Natural killer cell treated with Interleukin-12 subunit alpha and Interleukin-12 subunit beta and Interleukin-15 and Interleukin-18, amount 100 ng/mL, for 72 hours (primary cell): ENCODE data around the gene SEMA3C. TPM values are rescaled to one million over a fixed set of nuclear protein-coding genes. Genes with fewer than 3 reads are reported as not detected.
A peak's percentile ranks its signal among the peaks of the same experiment; 100 is the strongest.

Experiments used
- ATAC-seq, 2 donors: fragments of 150-1000 bp; cut with Tn5 transposase in 1 of 2; sonication (Bioruptor Pico), chemical (Tn5 transposase) in 1 of 2; 2 replicates each; pipeline ENCODE4 v1.10.0; 2021
- DNase-seq: peaks from one replicate; pipeline ENCODE4 v3.0.0; 2022; ENCODE audit warnings: low spot score
- H3K27ac Mint-ChIP-seq, 2 donors: 1 replicate in 1 of 2; 2 replicates in 1 of 2; pipeline ENCODE4 v1.8.0; 2022; ENCODE audit warnings: mixed read lengths in 2 of 2, mild to moderate bottlenecking in 1 of 2, moderate library complexity in 1 of 2
- H3K27me3 Mint-ChIP-seq, 2 donors: 1 replicate in 1 of 2; 2 replicates in 1 of 2; pipeline ENCODE4 v1.8.0; 2022; ENCODE audit warnings: mixed read lengths in 2 of 2
- H3K36me3 Mint-ChIP-seq: one replicate; pipeline ENCODE4 v1.8.0; 2022; ENCODE audit warnings: mixed read lengths
- H3K4me1 Mint-ChIP-seq, 2 donors: 1 replicate in 1 of 2; 2 replicates in 1 of 2; pipeline ENCODE4 v1.8.0; 2022; ENCODE audit warnings: low read depth in 2 of 2, mixed read lengths in 2 of 2, mild to moderate bottlenecking in 1 of 2
- H3K4me3 Mint-ChIP-seq: one replicate; pipeline ENCODE4 v1.8.0; 2022; ENCODE audit warnings: mixed read lengths
- H3K9me3 Mint-ChIP-seq: 2 replicates; pipeline ENCODE4 v1.8.0; 2022; ENCODE audit warnings: mixed read lengths
- total RNA-seq, 2 donors: library from RNA; stranded (reverse); gene quantifications; one replicate each; pipeline ENCODE4 v1.2.3, GENCODE V29; 2022

The SEMA3C gene
- 1 to 10 TPM in 1 of 2 donors, not detected in 1; 1.1 TPM for total RNA-seq

GRCh38 chr7:80918909-80919721 is at the start of gene SEMA3C:
SEMA3C (minus strand) TSS chr7:80919051; CDS start chr7:80916781, 2,270 bp downstream.
- Mint-ChIP-seq H3K36me3 (peaks cover 5% of the 10 kb centered on the region), H3K4me3 (peak within 1 kb of the TSS; percentile 51), H3K27ac (no peak within 1 kb of the TSS), H3K27me3 (peaks cover 7 to 36% of the 10 kb centered on the region in 2 donors), H3K4me1 (peaks cover 0 to 7% of the 10 kb centered on the region in 2 donors), H3K9me3 (no peaks in the 10 kb centered on the region)
- ATAC-seq (peak; percentile 93 to 94), DNase-seq (peak; percentile 60)

DNA sequence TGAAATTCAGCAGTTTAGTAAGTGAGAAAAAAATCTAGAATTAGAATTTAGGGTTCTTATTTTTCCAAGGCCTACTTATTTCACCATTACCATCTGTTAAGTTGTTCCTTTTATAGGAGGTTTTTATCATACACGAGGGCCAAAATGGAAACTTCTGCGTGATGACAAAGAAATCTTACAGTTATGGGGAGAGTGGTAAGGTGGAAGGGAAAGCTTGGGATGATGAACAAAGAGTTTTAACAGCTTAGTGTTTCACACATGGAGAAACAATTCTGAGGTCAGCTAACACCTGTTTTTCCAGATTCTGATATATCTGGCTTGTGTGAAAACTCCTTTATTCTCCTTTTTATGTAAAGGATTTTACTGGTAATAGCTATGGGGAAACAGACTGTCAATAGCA is 49.8 kb upstream of the SEMA3C start:
- ATAC-seq: no peak
- Mint-ChIP-seq H3K4me1 (no peaks in the 10 kb centered on the region), H3K27me3 (no peaks in the 10 kb centered on the region), H3K4me3 (no peak overlapping the region), H3K27ac (no peak overlapping the region), H3K36me3 (no peaks in the 10 kb centered on the region), H3K9me3 (peaks cover 4% of the 10 kb centered on the region)
- no peak for DNase-seq

DNA sequence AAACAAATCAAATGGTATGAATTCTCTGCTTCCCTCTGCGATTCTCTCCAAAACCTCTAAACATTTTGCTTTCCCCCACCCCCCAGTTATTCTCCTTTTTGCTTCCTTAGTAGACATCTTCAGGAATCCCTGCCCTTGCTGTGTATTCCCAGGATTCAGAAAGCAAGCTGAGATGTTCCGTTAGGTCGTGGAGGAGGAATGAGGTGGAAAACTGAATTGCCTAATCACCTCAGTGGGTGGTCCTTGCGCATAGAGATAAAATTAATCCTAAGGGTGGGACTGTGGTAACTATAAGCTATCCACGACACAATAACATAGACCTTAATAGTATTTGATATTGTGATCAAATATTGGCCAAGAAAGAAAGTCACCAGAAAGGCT is 49.1 kb upstream of the SEMA3C start:
- ATAC-seq (no peak), DNase-seq (no peak)
- Mint-ChIP-seq H3K4me1 (no peaks in the 10 kb centered on the region), H3K9me3 (peaks cover 4% of the 10 kb centered on the region), H3K4me3 (no peak overlapping the region), H3K36me3 (no peaks in the 10 kb centered on the region), H3K27me3 (no peaks in the 10 kb centered on the region), H3K27ac (no peak overlapping the region)

- no peaks in the 10 kb centered on the region for H3K27me3 Mint-ChIP-seq
- DNase-seq (no peak), ATAC-seq (no peak)
- no peak overlapping the region for H3K27ac Mint-ChIP-seq
- no peaks in the 10 kb centered on the region for H3K4me1 Mint-ChIP-seq
- no peaks in the 10 kb centered on the region for H3K36me3 Mint-ChIP-seq
- no peak overlapping the region for H3K4me3 Mint-ChIP-seq
- H3K9me3 Mint-ChIP-seq: peaks cover 4% of the 10 kb centered on the region
Measured at GRCh38 chr7:80967071-80967916, 48.4 kb upstream of the SEMA3C start.

- H3K27me3 Mint-ChIP-seq: no peaks in the 10 kb centered on the region
- ATAC-seq (no peak), DNase-seq (no peak)
- no peaks in the 10 kb centered on the region for H3K9me3 Mint-ChIP-seq
- H3K4me3 Mint-ChIP-seq: no peak overlapping the region
- H3K36me3 Mint-ChIP-seq: no peaks in the 10 kb centered on the region
- no peak overlapping the region for H3K27ac Mint-ChIP-seq
- no peaks in the 10 kb centered on the region for H3K4me1 Mint-ChIP-seq
Measured at GRCh38 chr7:80960244-80960795, 41.5 kb upstream of the SEMA3C start.

DNA sequence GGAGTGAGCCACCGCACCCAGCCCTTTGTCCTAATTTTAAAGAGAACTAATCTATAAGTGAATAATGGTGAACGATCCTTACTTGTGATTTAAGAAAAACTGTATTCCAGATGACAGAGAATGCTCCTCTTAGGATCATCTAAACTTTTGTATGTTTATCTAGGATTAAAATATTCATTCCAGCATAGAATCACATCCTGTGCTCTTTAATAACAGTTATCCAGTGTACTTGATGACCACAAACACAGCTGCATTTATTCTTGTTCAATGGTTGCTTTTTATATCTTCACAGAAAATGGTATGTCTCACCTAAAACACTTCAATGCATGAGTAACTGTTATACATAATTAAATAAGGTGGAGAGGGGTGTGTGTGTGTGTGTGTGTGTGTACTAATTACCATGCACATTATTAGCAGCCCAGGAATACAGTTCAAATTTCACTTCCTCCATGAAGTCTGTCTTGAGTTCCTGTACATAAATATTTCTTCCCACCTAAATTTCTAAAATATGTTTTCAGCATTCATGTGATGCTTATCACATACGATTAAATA is 38.5 kb upstream of the SEMA3C start:
- no peak for ATAC-seq
- H3K36me3 Mint-ChIP-seq: no peaks in the 10 kb centered on the region
- H3K27me3 Mint-ChIP-seq: no peaks in the 10 kb centered on the region
- H3K9me3 Mint-ChIP-seq: no peaks in the 10 kb centered on the region
- no peak overlapping the region for H3K27ac Mint-ChIP-seq
- DNase-seq: no peak
- H3K4me1 Mint-ChIP-seq: no peaks in the 10 kb centered on the region
- no peak overlapping the region for H3K4me3 Mint-ChIP-seq

- H3K4me1 Mint-ChIP-seq: peaks cover 0 to 4% of the 10 kb centered on the region in 2 donors
- no peaks in the 10 kb centered on the region for H3K27me3 Mint-ChIP-seq
- ATAC-seq: no peak
- H3K9me3 Mint-ChIP-seq: peaks cover 3% of the 10 kb centered on the region
- no peak overlapping the region for H3K27ac Mint-ChIP-seq
- DNase-seq: no peak
- H3K4me3 Mint-ChIP-seq: no peak overlapping the region
- H3K36me3 Mint-ChIP-seq: no peaks in the 10 kb centered on the region
Measured at GRCh38 chr7:80954191-80954590, 35.3 kb upstream of the SEMA3C start.

DNA sequence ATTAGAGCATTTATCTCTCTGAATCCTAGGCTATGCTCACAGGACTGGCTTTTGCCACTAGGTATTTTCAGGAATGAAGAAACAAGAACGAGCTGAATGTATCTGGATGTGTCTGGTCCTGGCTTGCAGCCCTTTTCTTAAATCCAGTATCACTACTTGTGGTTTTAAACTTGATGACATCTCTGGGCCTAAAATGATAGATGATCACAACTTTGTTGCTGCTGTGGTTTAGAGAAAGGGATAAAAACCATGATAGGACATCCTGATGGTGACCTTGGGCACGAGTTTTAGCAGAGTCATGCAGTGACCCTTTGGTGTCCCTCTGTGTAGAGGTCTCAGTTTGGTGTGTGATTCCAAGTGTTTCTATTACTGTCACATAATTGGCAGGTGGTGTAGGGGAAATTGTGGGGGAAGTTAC is 31.7 kb upstream of the SEMA3C start:
- Mint-ChIP-seq H3K9me3 (peaks cover 6% of the 10 kb centered on the region), H3K27me3 (no peaks in the 10 kb centered on the region), H3K4me1 (peaks cover 0 to 4% of the 10 kb centered on the region in 2 donors), H3K27ac (no peak overlapping the region), H3K36me3 (no peaks in the 10 kb centered on the region), H3K4me3 (no peak overlapping the region)
- peak in 1 of 2 donors; percentile 43 for ATAC-seq
- no peak for DNase-seq

GRCh38 chr7:80949449-80949848 is 30.6 kb upstream of the SEMA3C start:
- ATAC-seq (no peak), DNase-seq (no peak)
- H3K27me3 Mint-ChIP-seq: no peaks in the 10 kb centered on the region
- peaks cover 0 to 4% of the 10 kb centered on the region in 2 donors for H3K4me1 Mint-ChIP-seq
- H3K9me3 Mint-ChIP-seq: peaks cover 6% of the 10 kb centered on the region
- H3K36me3 Mint-ChIP-seq: no peaks in the 10 kb centered on the region
- H3K27ac Mint-ChIP-seq: no peak overlapping the region
- H3K4me3 Mint-ChIP-seq: no peak overlapping the region

DNA sequence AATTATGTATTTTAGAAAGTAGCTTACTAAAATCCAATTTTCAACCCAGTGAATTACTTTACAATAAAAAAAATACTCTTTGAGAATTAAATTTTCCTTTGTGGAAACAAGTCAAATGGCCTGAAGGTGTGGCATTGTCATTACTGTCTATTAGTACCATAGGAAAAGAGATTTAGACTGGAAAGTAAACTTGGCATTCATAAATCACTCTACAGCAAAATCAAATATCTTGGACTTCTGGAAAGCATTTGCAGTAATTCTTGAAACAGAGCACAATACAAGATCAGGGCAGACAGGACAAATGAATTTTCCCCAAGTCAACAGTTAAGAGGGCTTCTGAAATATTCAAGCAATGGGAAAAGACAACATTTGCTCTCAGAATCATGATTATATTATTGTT is 28.0 kb upstream of the SEMA3C start:
- Mint-ChIP-seq H3K4me1 (peaks cover 0 to 4% of the 10 kb centered on the region in 2 donors), H3K36me3 (no peaks in the 10 kb centered on the region), H3K9me3 (peaks cover 6% of the 10 kb centered on the region), H3K4me3 (no peak overlapping the region), H3K27me3 (no peaks in the 10 kb centered on the region), H3K27ac (no peak overlapping the region)
- no peak for DNase-seq
- no peak for ATAC-seq

DNA sequence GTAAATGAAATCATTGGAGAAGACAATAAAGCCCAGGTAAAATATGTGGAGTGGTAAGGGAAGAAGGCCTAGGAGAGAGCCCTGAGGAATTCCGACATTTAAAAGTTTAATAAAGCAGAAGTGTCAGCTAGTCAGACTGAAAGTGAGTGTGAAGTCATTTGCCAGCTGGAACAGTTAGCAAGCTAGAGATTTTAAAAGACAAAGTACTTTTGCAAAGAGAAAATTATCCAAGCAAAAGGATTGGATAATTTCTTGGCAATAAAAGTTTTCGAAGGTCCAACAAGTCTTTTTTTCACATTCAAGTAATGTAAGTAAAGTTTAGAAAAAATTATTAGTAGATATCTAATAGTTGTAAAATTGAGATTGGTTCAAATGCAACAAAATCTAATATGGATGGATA is 27.1 kb upstream of the SEMA3C start:
- no peak for DNase-seq
- Mint-ChIP-seq H3K36me3 (no peaks in the 10 kb centered on the region), H3K4me1 (peaks cover 0 to 4% of the 10 kb centered on the region in 2 donors), H3K9me3 (peaks cover 6% of the 10 kb centered on the region), H3K27me3 (no peaks in the 10 kb centered on the region), H3K4me3 (no peak overlapping the region), H3K27ac (no peak overlapping the region)
- ATAC-seq: no peak

DNA sequence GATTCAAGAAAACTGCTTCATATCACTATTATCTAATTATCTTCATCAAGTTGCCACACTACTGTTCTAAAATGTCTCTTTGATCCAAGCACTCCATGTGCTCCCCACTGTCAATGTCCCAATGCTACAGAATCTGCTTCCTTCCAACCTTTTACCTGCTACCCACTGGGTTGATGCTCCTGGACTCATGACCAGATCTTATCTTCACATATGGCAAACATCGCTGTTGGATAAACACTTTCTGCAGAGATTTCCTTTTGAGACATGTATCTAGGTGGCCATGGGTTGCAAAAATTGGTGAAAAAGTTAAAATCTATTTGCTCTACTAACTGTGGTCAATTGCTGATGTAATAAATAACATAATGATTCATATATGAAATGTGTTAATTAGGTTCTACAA is 24.5 kb upstream of the SEMA3C start:
- DNase-seq (no peak), ATAC-seq (no peak)
- Mint-ChIP-seq H3K9me3 (peaks cover 2% of the 10 kb centered on the region), H3K36me3 (no peaks in the 10 kb centered on the region), H3K4me3 (no peak overlapping the region), H3K27ac (no peak overlapping the region), H3K27me3 (no peaks in the 10 kb centered on the region), H3K4me1 (no peaks in the 10 kb centered on the region)

DNA sequence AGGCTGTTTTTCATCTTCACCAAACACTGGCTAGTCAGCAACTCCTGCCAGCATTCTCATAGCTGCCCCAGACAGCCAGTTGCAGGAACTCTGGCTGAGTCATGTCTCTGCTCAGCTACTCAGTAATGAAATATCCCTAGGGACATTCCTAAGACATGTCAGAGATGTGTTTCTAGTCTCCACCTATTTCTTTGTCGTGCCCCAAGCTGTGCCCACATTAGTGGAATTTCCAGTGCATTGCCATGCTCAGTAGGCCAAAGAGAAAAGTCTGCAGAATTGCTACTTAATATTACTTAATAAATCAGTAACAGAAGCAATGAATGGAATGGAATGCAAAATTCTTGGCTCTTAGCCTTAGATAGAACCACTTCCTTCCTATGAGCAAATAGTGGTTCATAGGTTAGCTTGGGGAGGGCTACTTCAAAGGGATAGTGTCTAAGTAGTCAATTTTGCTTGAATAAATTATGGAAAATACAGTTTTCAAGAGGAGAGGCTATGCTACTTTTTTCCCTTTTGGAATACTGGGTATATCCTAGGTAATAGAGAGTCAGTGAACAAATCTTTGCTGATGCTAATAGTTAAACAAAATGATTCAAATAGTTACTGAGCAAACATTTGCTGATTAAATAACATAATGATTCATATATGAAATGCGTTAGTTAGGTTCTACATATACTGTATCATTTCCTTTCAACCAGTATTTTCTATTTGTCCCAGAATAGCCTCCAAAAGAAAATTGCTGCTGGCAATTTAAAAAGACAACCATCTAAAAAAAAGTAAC is 23.6 kb upstream of the SEMA3C start:
- no peaks in the 10 kb centered on the region for H3K9me3 Mint-ChIP-seq
- DNase-seq (no peak), ATAC-seq (no peak)
- H3K4me3 Mint-ChIP-seq: no peak overlapping the region
- H3K4me1 Mint-ChIP-seq: no peaks in the 10 kb centered on the region
- H3K27me3 Mint-ChIP-seq: no peaks in the 10 kb centered on the region
- no peaks in the 10 kb centered on the region for H3K36me3 Mint-ChIP-seq
- no peak overlapping the region for H3K27ac Mint-ChIP-seq
